RWPE2 (cell line): Measurements from ENCODE around the gene GPALPP1.

ENCODE experiments used
- ATAC-seq: fragments of 200-7000 bp; cut with Tn5 transposase; 3 replicates; pipeline ENCODE4 v1.9.1; 2021; ENCODE audit warnings: low read depth
- DNase-seq: peaks from one replicate; pipeline ENCODE4 v3.0.0-alpha.2; 2020; ENCODE audit warnings: low spot score
- H3K27ac ChIP-seq: fragments of 450-650 bp; 2 replicates; pipeline ENCODE4 v1.5.1; 2017; ENCODE audit warnings: mild to moderate bottlenecking; ENCODE audit not compliant: poor library complexity, severe bottlenecking
- H3K27me3 ChIP-seq: fragments of 250-450 bp; sonication (Bioruptor Pico); 2 replicates; pipeline ENCODE4 v1.5.1; 2021; ENCODE audit warnings: mild to moderate bottlenecking, moderate library complexity; ENCODE audit not compliant: insufficient read depth, poor library complexity, severe bottlenecking
- H3K36me3 ChIP-seq: fragments of 250-450 bp; sonication (Bioruptor Pico); 2 replicates; pipeline ENCODE4 v1.5.1; 2020; ENCODE audit warnings: low read depth, mild to moderate bottlenecking, moderate library complexity
- H3K4me1 ChIP-seq: fragments of 250-450 bp; sonication (Bioruptor Pico); 2 replicates; pipeline ENCODE4 v1.5.1; 2021; ENCODE audit warnings: mild to moderate bottlenecking, moderate library complexity; ENCODE audit not compliant: insufficient read depth, poor library complexity, severe bottlenecking
- H3K4me3 ChIP-seq: fragments of 250-450 bp; sonication (Bioruptor Pico); 2 replicates; pipeline ENCODE4 v1.5.1; 2021; ENCODE audit warnings: mild to moderate bottlenecking, moderate library complexity; ENCODE audit not compliant: severe bottlenecking
- H3K9me3 ChIP-seq: fragments of 250-450 bp; sonication (Bioruptor Pico); 2 replicates; pipeline ENCODE4 v1.5.1; 2021; ENCODE audit warnings: mild to moderate bottlenecking, moderate library complexity; ENCODE audit not compliant: severe bottlenecking
- CTCF ChIP-seq: fragments of 450-650 bp; IDR thresholded peaks from one replicate; pipeline ENCODE4 v1.5.1; 2017; ENCODE audit warnings: mild to moderate bottlenecking, moderate library complexity; ENCODE audit not compliant: poor library complexity, severe bottlenecking

GPALPP1 gene

GRCh38 chr13:45047394-45048310 is 58.3 kb downstream of the GPALPP1 start:
- H3K4me1 ChIP-seq, result no peaks in the 10 kb centered on the region
- H3K9me3 ChIP-seq, result no peaks in the 10 kb centered on the region
- ATAC-seq, result peak; percentile 87
- no peaks in the 10 kb centered on the region for H3K27me3 ChIP-seq
- no peaks in the 10 kb centered on the region for H3K36me3 ChIP-seq
- DNase-seq, result peak; percentile 64
- peak overlapping the region; percentile 16 for H3K4me3 ChIP-seq
- TF ChIP-seq CTCF, result peak; percentile 96
- no peak overlapping the region for H3K27ac ChIP-seq

GRCh38 chr13:45048890-45049407 is 59.6 kb downstream of the GPALPP1 start:
- Histone ChIP-seq H3K4me1 (no peaks in the 10 kb centered on the region), H3K9me3 (no peaks in the 10 kb centered on the region), H3K4me3 (no peak overlapping the region), H3K36me3 (no peaks in the 10 kb centered on the region), H3K27ac (no peak overlapping the region), H3K27me3 (no peaks in the 10 kb centered on the region)
- ATAC-seq (no peak), DNase-seq (no peak)
- TF ChIP-seq CTCF, result no peak

- no peak overlapping the region for H3K27ac ChIP-seq
- TF ChIP-seq CTCF, result no peak
- no peaks in the 10 kb centered on the region for H3K9me3 ChIP-seq
- no peaks in the 10 kb centered on the region for H3K4me1 ChIP-seq
- ATAC-seq, result no peak
- no peaks in the 10 kb centered on the region for H3K36me3 ChIP-seq
- H3K27me3 ChIP-seq, result no peaks in the 10 kb centered on the region
- no peak for DNase-seq
- H3K4me3 ChIP-seq, result no peak overlapping the region
Observed at GRCh38 chr13:45049478-45049877, 60.1 kb downstream of the GPALPP1 start.

- Histone ChIP-seq H3K9me3 (no peaks in the 10 kb centered on the region), H3K4me3 (no peak overlapping the region), H3K27me3 (no peaks in the 10 kb centered on the region), H3K4me1 (peaks cover 14% of the 10 kb centered on the region), H3K36me3 (no peaks in the 10 kb centered on the region), H3K27ac (no peak overlapping the region)
- no peak for DNase-seq
- no peak for ATAC-seq
- TF ChIP-seq CTCF, result no peak
Observed at GRCh38 chr13:45051315-45051714, 62.0 kb downstream of the GPALPP1 start.
